Adrenal gland (tissue), 5 donors: ENCODE measurements around the gene ZNF586.

Experiments
- CTCF ChIP-seq, 6 experiments: fragments of 450-650 bp in 4 of 6; fragments of 200-600 bp in 2 of 6; sonication (generic) in 1 of 6; IDR thresholded peaks; 1 replicate in 5 of 6; 2 replicates in 1 of 6; pipeline versions ENCODE4 v1.5.1 to v1.8.0; 2016 to 2021; ENCODE audit warnings: antibody characterized with exemption in 6 of 6, mild to moderate bottlenecking in 2 of 6, moderate library complexity in 1 of 6
- POLR2A ChIP-seq, 2 donors: fragments of 450-650 bp; IDR thresholded peaks; one replicate each; pipeline ENCODE4 v1.6.1; 2017; ENCODE audit warnings: antibody characterized with exemption in 2 of 2, mild to moderate bottlenecking in 2 of 2, moderate library complexity in 1 of 2
- donor health status: DM: no; HTN: no; CAD: no.

- TF ChIP-seq CTCF (IDR thresholded peaks at IDR 0.05) (no peak), POLR2A (IDR thresholded peaks at IDR 0.05) (no peak)
These were observed 31.2 kb downstream of the ZNF586 start for GRCh38 chr19:57800696-57801095.
